ENCODE data around the gene LATS2.

DNA sequence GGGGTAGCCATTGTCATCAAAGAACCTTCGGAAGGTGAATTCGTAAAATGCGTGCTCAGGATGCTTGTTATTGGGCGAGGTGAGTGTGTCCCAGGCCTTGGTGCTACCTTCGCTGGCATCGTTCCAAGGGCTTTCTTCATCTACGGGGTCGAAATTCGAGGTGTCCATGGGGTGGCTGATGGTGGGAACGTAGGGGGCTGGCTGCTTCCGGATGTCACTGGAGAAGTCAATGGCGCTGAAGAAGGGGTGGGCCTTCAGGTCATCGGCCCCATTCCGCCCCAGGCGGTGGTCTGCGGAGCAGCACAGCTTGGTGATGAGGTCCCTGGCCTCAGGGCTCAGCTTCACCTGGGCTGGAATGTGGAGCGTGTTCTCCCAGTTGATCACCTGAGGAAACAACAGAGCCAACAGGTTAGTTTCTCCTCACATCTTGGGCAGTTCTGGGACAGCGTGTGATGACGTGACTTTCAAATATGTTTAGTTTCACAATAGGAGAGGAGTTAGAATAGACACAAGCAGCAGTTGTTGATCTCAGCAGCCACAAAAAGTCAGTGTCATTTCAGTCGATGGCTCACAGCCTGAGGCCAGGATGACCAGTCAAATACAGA, 86.3 kb downstream of the LATS2 start:
- TF ChIP-seq, protein P1, sequence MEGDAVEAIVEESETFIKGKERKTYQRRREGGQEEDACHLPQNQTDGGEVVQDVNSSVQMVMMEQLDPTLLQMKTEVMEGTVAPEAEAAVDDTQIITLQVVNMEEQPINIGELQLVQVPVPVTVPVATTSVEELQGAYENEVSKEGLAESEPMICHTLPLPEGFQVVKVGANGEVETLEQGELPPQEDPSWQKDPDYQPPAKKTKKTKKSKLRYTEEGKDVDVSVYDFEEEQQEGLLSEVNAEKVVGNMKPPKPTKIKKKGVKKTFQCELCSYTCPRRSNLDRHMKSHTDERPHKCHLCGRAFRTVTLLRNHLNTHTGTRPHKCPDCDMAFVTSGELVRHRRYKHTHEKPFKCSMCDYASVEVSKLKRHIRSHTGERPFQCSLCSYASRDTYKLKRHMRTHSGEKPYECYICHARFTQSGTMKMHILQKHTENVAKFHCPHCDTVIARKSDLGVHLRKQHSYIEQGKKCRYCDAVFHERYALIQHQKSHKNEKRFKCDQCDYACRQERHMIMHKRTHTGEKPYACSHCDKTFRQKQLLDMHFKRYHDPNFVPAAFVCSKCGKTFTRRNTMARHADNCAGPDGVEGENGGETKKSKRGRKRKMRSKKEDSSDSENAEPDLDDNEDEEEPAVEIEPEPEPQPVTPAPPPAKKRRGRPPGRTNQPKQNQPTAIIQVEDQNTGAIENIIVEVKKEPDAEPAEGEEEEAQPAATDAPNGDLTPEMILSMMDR (IDR thresholded peaks at IDR 0.05), result no peak
- TF ChIP-seq POLR2A (IDR thresholded peaks at IDR 0.05), result no peak
